GM12874 (cell line): ENCODE results near the gene CAMK2G.

ENCODE experiments used
- TF ChIP-seq, protein P1 (sequence below): IDR thresholded peaks from 2 replicates; pipeline ENCODE4 v1.5.1; 2011; ENCODE audit warnings: low read depth, mild to moderate bottlenecking, control low read depth, low read length, moderate library complexity; ENCODE audit not compliant: insufficient read depth

Gene CAMK2G

GRCh38 chr10:73806176-73806950 lies 68.0 kb downstream of the CAMK2G start:
- TF ChIP-seq, protein P1, sequence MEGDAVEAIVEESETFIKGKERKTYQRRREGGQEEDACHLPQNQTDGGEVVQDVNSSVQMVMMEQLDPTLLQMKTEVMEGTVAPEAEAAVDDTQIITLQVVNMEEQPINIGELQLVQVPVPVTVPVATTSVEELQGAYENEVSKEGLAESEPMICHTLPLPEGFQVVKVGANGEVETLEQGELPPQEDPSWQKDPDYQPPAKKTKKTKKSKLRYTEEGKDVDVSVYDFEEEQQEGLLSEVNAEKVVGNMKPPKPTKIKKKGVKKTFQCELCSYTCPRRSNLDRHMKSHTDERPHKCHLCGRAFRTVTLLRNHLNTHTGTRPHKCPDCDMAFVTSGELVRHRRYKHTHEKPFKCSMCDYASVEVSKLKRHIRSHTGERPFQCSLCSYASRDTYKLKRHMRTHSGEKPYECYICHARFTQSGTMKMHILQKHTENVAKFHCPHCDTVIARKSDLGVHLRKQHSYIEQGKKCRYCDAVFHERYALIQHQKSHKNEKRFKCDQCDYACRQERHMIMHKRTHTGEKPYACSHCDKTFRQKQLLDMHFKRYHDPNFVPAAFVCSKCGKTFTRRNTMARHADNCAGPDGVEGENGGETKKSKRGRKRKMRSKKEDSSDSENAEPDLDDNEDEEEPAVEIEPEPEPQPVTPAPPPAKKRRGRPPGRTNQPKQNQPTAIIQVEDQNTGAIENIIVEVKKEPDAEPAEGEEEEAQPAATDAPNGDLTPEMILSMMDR: no peak

GRCh38 chr10:73803680-73804286 lies 70.6 kb downstream of the CAMK2G start:
- TF ChIP-seq, protein P1: no peak

- TF ChIP-seq, protein P1: no peak
These were observed 71.9 kb downstream of the CAMK2G start for GRCh38 chr10:73802276-73802991.

GRCh38 chr10:73801253-73801590 lies 73.1 kb downstream of the CAMK2G start:
- TF ChIP-seq, protein P1: no peak

- TF ChIP-seq, protein P1: no peak
These were observed 73.6 kb downstream of the CAMK2G start for GRCh38 chr10:73800560-73801252.

DNA sequence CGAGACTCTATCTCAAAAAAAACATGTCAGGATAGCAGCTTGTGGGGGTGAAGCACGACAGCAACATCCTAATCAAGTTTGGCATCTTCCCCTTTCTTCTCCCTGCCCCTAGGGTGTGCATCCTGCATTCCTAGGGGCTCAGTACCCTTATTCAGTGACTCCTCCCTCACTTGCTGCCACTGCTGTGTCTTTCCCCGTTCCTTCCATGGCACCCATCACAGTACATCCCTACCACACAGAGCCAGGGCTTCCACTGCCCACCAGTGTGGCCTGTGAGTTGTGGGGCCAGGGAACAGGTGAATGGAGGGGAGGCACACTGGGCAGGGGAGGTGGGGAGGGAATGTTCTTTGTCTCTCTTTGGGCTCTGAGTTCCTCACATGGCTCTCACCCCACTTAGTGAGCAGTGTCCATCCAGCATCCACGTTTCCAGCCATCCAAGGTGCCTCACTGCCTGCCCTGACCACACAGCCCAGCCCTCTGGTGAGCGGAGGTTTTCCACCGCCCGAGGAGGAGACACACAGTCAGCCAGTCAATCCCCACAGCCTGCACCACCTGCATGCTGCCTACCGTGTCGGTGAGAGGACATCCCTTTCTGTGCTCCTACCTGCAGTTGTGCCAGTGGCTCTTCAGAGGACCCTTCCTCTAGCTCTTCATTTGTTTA lies 74.3 kb downstream of the CAMK2G start:
- TF ChIP-seq, protein P1: no peak
